VCaP (cell line): ENCODE results near the gene RNASEL.

Source experiments
- H3K27ac ChIP-seq: fragments of 450-650 bp; 2 replicates; pipeline ENCODE4 v1.5.1; 2017
- TF ChIP-seq, protein P1 (sequence below): fragments of 450-650 bp; conservative IDR thresholded peaks from 2 replicates; pipeline ENCODE4 v1.5.1; 2017; ENCODE audit warnings: mild to moderate bottlenecking, moderate library complexity

Gene RNASEL

GRCh38 chr1:182584746-182585145, 4.3 kb downstream of the RNASEL start:
- H3K27ac ChIP-seq: no peak overlapping the region

GRCh38 chr1:182580736-182581135, 8.3 kb downstream of the RNASEL start:
- no peak overlapping the region for H3K27ac ChIP-seq
- TF ChIP-seq, protein P1, sequence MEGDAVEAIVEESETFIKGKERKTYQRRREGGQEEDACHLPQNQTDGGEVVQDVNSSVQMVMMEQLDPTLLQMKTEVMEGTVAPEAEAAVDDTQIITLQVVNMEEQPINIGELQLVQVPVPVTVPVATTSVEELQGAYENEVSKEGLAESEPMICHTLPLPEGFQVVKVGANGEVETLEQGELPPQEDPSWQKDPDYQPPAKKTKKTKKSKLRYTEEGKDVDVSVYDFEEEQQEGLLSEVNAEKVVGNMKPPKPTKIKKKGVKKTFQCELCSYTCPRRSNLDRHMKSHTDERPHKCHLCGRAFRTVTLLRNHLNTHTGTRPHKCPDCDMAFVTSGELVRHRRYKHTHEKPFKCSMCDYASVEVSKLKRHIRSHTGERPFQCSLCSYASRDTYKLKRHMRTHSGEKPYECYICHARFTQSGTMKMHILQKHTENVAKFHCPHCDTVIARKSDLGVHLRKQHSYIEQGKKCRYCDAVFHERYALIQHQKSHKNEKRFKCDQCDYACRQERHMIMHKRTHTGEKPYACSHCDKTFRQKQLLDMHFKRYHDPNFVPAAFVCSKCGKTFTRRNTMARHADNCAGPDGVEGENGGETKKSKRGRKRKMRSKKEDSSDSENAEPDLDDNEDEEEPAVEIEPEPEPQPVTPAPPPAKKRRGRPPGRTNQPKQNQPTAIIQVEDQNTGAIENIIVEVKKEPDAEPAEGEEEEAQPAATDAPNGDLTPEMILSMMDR: no peak

More at GRCh38 chr1:182584746-182585145, 4.3 kb downstream of the RNASEL start:
- TF ChIP-seq, protein P1: no peak

DNA sequence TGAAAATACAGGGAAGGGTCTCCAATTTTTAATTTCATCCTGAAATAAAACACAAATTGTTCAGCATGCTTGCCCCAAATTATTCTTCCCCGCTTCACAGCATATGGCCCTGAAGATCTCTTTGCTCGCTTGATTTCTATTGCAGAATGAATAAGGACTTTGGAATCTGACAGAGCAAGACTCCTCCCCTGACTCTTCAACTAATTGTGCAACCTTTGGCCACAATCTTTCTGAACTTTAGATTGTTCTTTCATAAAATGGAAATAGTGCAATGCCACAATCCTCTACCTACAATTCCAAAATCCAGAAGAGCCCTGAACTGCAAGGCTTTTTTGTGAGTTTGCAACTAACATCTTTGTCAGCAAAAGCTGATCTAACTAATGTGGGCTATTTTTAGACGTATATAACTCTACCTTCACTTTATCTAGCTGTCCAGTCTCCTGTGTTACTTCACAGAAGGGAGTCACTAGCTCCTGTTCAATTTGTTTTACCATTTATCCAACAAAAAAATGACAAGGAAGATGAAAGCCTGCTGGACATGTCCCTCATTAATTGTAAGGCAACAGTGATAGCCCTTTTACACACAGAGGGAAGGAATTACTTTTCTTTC, 13.4 kb downstream of the RNASEL start:
- no peak overlapping the region for H3K27ac ChIP-seq
- TF ChIP-seq, protein P1: no peak

- TF ChIP-seq, protein P1: no peak
Observed at GRCh38 chr1:182574156-182574555, 14.9 kb downstream of the RNASEL start.

GRCh38 chr1:182570611-182570970, 18.5 kb downstream of the RNASEL start:
- H3K27ac ChIP-seq: no peak overlapping the region
- TF ChIP-seq, protein P1: no peak

More at GRCh38 chr1:182574156-182574555, 14.9 kb downstream of the RNASEL start:
- no peak overlapping the region for H3K27ac ChIP-seq

DNA sequence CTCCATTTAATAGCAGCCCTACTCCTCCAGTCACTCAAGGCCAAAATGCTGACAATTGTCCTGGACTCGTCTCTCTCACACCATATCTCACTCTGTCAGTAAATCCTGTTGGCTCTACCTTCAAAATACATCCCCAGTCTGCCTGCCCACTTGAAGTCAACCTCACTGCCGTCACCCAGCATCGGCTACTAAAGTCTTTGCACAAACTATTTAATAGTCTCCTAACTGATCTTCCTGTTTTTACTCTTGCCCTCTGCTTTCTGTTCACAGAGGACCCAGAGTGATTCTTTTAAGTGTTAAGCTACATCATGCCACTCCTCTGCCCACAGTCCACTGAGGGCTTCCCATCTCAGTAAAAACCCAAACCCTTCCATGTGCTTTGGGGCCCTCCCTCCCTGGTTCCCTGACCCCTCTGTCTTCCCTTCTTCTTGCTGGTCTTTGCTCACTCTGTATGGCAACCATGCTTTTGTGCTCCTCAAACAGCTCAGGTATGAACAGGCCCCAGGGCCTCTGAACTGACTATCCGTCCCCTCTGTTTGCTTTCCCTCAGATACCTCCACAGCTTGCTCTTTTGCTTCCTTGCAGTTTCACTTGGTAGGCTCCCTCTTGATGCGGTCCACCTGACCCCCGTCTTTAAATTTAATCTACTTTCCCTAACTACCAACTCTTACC, 19.0 kb downstream of the RNASEL start:
- no peak overlapping the region for H3K27ac ChIP-seq
- TF ChIP-seq, protein P1: no peak

GRCh38 chr1:182568647-182569284, 20.3 kb downstream of the RNASEL start:
- H3K27ac ChIP-seq: no peak overlapping the region
- TF ChIP-seq, protein P1: no peak
